ENCODE results near the gene KLHL3.

DNA sequence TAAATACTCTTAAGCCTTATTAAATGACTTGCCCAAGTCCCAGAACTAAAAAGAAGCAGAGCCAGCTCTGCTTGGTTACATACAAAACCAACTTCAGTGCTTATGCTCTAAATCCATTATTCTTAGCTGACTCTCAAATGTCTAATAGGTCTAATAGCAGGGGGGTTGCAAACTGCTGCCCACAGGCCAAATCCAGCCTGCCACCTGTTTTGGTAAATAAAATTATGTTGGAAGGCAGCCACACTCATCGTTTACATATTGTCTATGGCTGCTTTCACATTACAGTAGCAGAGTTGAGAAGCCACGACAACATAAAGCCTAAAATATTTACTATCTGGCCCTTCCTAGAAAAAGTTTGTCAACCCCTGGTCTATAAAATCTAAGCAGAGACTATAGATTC lies 69.0 kb downstream of the KLHL3 start:
- TF ChIP-seq, protein P1, sequence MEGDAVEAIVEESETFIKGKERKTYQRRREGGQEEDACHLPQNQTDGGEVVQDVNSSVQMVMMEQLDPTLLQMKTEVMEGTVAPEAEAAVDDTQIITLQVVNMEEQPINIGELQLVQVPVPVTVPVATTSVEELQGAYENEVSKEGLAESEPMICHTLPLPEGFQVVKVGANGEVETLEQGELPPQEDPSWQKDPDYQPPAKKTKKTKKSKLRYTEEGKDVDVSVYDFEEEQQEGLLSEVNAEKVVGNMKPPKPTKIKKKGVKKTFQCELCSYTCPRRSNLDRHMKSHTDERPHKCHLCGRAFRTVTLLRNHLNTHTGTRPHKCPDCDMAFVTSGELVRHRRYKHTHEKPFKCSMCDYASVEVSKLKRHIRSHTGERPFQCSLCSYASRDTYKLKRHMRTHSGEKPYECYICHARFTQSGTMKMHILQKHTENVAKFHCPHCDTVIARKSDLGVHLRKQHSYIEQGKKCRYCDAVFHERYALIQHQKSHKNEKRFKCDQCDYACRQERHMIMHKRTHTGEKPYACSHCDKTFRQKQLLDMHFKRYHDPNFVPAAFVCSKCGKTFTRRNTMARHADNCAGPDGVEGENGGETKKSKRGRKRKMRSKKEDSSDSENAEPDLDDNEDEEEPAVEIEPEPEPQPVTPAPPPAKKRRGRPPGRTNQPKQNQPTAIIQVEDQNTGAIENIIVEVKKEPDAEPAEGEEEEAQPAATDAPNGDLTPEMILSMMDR (IDR thresholded peaks at IDR 0.05): no peak
- no peak for TF ChIP-seq POLR2A (IDR thresholded peaks at IDR 0.05)
